Measurements from ENCODE around the gene BLID.

The BLID gene

GRCh38 chr11:122107566-122107965, 8.4 kb downstream of the BLID start:
- Mint-ChIP-seq H3K9me3 (no peaks in the 10 kb centered on the region), H3K4me3 (no peak overlapping the region), H3K27me3 (ENCODE audit: low read depth, poor library complexity) (peaks cover 3% of the 10 kb centered on the region), H3K4me1 (no peaks in the 10 kb centered on the region), H3K36me3 (ENCODE audit: low read depth) (no peaks in the 10 kb centered on the region), H3K27ac (no peak overlapping the region)
- DNase-seq = no peak
- TF ChIP-seq CTCF (IDR thresholded peaks at IDR 0.05) = no peak

GRCh38 chr11:122107045-122107444, 9.0 kb downstream of the BLID start:
- Mint-ChIP-seq H3K27me3 (ENCODE audit: low read depth, poor library complexity) (peaks cover 3% of the 10 kb centered on the region), H3K27ac (no peak overlapping the region), H3K36me3 (ENCODE audit: low read depth) (no peaks in the 10 kb centered on the region), H3K4me1 (no peaks in the 10 kb centered on the region), H3K9me3 (no peaks in the 10 kb centered on the region), H3K4me3 (no peak overlapping the region)
- TF ChIP-seq CTCF (IDR thresholded peaks at IDR 0.05) = no peak
- DNase-seq = no peak

- no peak overlapping the region for H3K27ac Mint-ChIP-seq
- H3K4me1 Mint-ChIP-seq = no peaks in the 10 kb centered on the region
Observed at GRCh38 chr11:122105044-122105758, 10.8 kb downstream of the BLID start.

GRCh38 chr11:122104341-122104740, 11.7 kb downstream of the BLID start:
- no peak for DNase-seq
- Mint-ChIP-seq H3K4me3 (no peak overlapping the region), H3K27ac (no peak overlapping the region), H3K4me1 (no peaks in the 10 kb centered on the region), H3K9me3 (no peaks in the 10 kb centered on the region), H3K36me3 (ENCODE audit: low read depth) (no peaks in the 10 kb centered on the region), H3K27me3 (ENCODE audit: low read depth, poor library complexity) (peaks cover 19% of the 10 kb centered on the region)
- no peak for TF ChIP-seq CTCF (IDR thresholded peaks at IDR 0.05)

More at GRCh38 chr11:122105044-122105758, 10.8 kb downstream of the BLID start:
- peaks cover 10% of the 10 kb centered on the region for H3K27me3 Mint-ChIP-seq (ENCODE audit: low read depth, poor library complexity)
- DNase-seq = no peak
- no peaks in the 10 kb centered on the region for H3K36me3 Mint-ChIP-seq (ENCODE audit: low read depth)
- H3K4me3 Mint-ChIP-seq = no peak overlapping the region
- TF ChIP-seq CTCF (IDR thresholded peaks at IDR 0.05) = no peak
- no peaks in the 10 kb centered on the region for H3K9me3 Mint-ChIP-seq

GRCh38 chr11:122103726-122104125, 12.3 kb downstream of the BLID start:
- Mint-ChIP-seq H3K27ac (no peak overlapping the region), H3K9me3 (no peaks in the 10 kb centered on the region)
- no peak for TF ChIP-seq CTCF (IDR thresholded peaks at IDR 0.05)

DNA sequence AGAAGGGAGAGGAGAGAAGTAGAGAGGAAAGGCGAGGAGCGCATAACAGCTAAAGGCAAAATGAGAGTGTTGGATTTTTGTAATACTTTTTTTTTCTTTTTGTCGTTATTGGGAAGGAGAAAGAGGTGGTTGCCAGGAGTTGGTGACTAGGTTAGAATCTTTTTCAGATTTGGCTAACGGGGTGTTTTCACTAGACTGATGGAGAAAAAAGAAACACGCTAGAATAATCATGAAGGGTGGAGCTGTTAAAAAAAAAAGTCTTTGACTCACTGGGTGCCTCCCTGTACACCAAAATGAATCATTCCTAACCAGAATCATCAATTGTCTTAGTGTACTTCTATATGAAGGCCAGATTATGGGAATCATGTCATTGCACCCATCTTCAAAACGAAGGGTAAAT, 12.7 kb downstream of the BLID start:
- TF ChIP-seq CTCF (IDR thresholded peaks at IDR 0.05) = no peak
- Mint-ChIP-seq H3K36me3 (ENCODE audit: low read depth) (no peaks in the 10 kb centered on the region), H3K9me3 (no peaks in the 10 kb centered on the region), H3K27ac (no peak overlapping the region), H3K4me3 (no peak overlapping the region), H3K27me3 (ENCODE audit: low read depth, poor library complexity) (peaks cover 22% of the 10 kb centered on the region), H3K4me1 (no peaks in the 10 kb centered on the region)
- no peak for DNase-seq

More at GRCh38 chr11:122103726-122104125, 12.3 kb downstream of the BLID start:
- Mint-ChIP-seq H3K4me1 (no peaks in the 10 kb centered on the region), H3K4me3 (no peak overlapping the region), H3K27me3 (ENCODE audit: low read depth, poor library complexity) (peaks cover 22% of the 10 kb centered on the region), H3K36me3 (ENCODE audit: low read depth) (no peaks in the 10 kb centered on the region)
- no peak for DNase-seq

All from nephron progenitor cell (in vitro differentiated cells).